ENCODE measurements around the gene CHMP1A.

The CHMP1A gene

GRCh38 chr16:89607937-89608740 lies 49.4 kb downstream of the CHMP1A start:
- H3K4me3 ChIP-seq (ENCODE audit: low read depth, low read length) = no peak overlapping the region

- no peak overlapping the region for H3K4me3 ChIP-seq (ENCODE audit: low read depth, low read length)
Observed at GRCh38 chr16:89607453-89607852, 50.1 kb downstream of the CHMP1A start.

- no peak overlapping the region for H3K4me3 ChIP-seq (ENCODE audit: low read depth, low read length)
Observed at GRCh38 chr16:89606006-89606405, 51.5 kb downstream of the CHMP1A start.

DNA sequence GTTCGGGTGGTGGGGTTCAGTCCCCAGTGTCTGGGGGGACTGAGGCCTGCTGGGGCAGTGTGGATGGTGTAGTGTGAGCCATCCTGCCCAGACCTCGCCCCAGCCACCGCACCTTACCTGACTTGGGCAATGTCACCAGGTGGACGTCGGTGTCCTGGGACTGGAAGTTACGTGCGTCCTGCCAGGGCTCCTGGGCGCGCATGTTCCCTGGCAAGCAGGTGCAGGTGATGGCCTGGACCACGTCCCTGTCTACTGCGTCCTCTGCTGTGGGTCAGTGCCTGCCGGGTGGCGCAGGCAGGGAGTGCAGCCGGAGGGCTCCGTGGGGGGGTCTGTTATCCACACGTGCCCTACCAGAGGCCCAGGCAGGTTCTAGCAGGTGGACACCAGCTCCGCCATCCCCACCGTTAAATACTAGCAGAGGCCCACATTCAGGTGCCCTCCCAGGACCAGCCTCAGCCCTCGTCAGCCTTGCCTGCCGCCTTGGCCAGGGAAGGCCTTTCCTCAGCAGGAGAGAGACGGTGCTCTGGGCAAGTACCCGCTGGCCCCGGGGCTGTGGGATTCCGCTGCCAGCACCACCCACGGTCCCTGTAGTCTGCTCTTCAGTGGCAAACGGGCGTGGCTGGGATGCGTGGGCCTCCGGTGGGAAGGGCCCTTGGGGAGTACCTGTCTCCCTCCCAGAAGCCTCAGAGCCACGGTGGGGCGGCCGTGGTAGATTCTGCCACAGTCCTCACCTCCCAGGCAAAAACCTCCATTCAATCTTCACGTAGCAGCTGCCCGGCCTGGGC lies 52.1 kb downstream of the CHMP1A start:
- no peak overlapping the region for H3K4me3 ChIP-seq (ENCODE audit: low read depth, low read length)

DNA sequence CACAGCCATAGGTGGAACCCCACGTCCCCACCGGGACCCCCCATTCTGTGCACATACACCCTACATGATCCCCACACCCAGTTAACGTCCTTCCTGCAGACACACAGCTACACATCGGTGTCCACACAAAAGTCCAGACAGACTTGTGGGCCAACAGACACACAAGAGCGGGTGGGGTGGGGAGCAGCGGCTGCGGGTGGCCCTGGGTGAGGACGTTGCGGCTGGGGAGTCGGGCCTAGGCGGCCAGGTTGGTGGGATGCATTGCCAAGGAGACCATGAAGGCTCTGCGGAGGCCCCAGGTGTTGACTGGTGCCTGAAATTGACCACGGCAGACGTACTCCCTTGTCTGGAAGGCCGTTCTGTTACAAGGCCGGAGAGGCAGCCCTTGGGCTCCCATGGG lies 52.7 kb downstream of the CHMP1A start:
- no peak overlapping the region for H3K4me3 ChIP-seq (ENCODE audit: low read depth, low read length)

DNA sequence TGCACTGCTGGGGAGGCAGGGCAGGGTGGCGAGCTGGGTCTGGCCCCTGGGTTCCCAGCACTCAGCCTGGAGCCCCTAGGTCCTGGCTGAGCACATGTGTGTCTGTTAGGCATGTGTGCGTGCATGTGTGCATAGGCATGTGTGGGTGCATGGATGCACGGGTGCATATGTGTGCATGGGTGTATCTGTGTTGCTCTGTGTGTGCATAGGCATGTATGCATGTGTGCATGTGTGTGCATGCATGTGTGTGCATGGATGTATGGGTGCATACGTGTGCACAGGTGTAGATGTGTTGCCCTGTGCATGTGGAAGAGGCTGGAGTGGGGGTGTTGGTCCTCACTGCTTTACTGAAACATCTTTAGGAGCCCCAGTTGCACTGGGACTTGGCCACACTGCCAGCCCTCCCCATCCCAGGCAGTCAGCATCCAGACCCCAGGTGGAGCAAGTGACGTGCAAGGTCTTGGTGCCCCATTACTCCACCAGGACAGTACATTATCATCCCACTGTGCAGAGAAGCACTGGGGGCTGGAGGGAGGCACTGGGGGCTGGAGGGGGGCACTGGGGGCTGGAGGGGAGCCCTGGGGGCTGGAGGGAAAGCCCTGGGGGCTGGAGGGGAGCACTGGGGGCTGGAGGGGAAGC lies 54.4 kb downstream of the CHMP1A start:
- H3K4me3 ChIP-seq (ENCODE audit: low read depth, low read length) = no peak overlapping the region

- no peak overlapping the region for H3K4me3 ChIP-seq (ENCODE audit: low read depth, low read length)
Observed at GRCh38 chr16:89602273-89602951, 55.1 kb downstream of the CHMP1A start.

- H3K4me3 ChIP-seq (ENCODE audit: low read depth, low read length) = no peak overlapping the region
Observed at GRCh38 chr16:89601906-89602272, 55.6 kb downstream of the CHMP1A start.

- no peak overlapping the region for H3K4me3 ChIP-seq (ENCODE audit: low read depth, low read length)
Observed at GRCh38 chr16:89600956-89601355, 56.6 kb downstream of the CHMP1A start.

DNA sequence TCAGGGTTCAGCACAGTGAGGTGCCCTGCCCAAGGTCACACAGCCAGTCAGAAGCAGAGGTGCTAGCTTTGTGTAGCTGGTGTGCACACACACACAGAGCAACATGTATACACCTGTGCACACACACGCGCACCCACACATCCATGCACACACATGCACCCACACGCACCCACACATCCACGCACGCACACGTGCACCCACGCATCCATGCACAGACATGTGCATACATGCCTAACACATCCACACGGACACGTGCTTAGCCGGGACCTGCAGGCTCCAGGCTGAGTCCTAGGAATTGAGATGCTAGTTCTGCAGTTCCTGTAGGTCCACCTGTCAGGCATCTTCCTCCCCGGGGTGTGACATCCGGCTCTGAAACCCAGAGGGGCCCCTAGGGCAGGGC lies 57.1 kb downstream of the CHMP1A start:
- H3K4me3 ChIP-seq (ENCODE audit: low read depth, low read length) = no peak overlapping the region

DNA sequence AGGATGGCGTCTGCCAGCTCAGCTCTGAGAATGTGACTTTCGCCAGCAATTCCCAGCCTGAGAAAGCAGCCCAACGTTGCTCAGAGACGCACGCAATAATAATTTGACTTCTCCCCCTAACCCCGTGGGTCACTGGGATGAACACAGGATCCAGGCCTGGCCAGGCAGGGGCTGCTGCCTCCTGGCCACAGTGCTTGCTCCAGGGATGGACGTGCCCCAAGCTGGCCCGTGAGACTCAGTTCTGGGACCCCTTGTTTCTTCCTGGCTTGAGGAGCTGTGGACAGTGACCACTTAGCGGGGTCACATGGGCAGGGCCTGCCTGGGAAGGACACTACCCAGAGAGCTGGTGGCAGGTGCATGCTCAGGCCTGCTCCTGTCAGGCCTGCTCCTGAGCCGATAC lies 57.6 kb downstream of the CHMP1A start:
- no peak overlapping the region for H3K4me3 ChIP-seq (ENCODE audit: low read depth, low read length)

GRCh38 chr16:89599451-89599858 lies 58.1 kb downstream of the CHMP1A start:
- no peak overlapping the region for H3K4me3 ChIP-seq (ENCODE audit: low read depth, low read length)

DNA sequence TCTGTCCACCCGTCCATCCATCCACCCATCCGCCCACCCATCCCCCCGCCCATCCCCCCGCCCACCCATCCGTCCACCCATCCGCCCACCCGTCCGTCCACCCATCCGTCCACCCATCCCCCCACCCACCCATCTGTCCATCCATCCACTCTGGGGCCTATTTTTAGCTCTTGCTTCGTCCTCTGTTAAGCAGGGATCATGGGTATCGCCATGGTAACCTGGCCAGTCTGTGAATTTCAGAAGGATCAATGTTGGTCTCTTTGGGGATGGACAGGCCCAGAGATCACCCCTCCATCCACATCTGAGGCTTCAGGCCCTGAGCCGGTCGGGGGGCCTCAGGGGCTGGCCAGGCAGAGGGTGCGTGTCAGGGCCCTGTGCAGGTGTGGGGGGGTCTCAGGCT lies 59.3 kb downstream of the CHMP1A start:
- H3K4me3 ChIP-seq (ENCODE audit: low read depth, low read length) = no peak overlapping the region

GRCh38 chr16:89596957-89597649 lies 60.4 kb downstream of the CHMP1A start:
- H3K4me3 ChIP-seq (ENCODE audit: low read depth, low read length) = no peak overlapping the region

DNA sequence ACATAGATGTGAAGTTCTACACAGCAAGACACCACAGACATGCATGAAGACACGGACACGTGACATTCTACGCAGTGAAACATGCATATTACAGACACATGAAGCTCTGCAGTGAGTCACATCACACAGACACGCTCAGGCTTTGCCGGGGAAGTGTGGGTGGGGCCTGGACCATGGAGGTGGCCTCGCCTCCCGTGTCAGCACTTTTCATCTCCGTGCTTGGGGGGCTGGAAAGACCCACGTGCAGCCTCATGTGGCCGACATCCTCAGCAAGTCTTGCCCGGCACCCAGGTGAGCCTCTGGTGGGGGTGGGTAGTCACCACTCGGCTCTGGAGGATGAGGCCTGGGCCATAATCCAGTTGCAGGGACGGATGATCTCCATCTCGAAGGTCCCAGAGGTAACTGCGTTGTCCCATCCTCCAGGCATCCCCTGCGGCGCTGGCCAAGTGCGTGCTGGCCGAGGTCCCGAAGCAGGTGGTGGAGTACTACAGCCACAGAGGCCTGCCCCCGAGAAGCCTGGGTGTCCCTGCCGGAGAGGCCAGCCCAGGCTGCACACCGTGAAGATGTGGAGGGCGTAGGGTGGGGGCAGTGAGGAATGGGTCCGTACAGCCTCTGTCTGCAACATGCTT lies 61.3 kb downstream of the CHMP1A start:
- H3K4me3 ChIP-seq (ENCODE audit: low read depth, low read length) = no peak overlapping the region

GRCh38 chr16:89595330-89596060 lies 62.0 kb downstream of the CHMP1A start:
- H3K4me3 ChIP-seq (ENCODE audit: low read depth, low read length) = no peak overlapping the region
